Vagina (tissue), 2 donors: Measurements from ENCODE around the gene BTLA.

Experiments used
- POLR2A ChIP-seq, 2 donors: fragments of 450-650 bp; IDR thresholded peaks; one replicate each; pipeline ENCODE4 v1.6.1; 2017; ENCODE audit warnings: antibody characterized with exemption in 2 of 2, mild to moderate bottlenecking in 2 of 2, moderate library complexity in 2 of 2
- TF ChIP-seq, protein P1 (sequence below), 3 experiments: fragments of 450-650 bp in 2 of 3; fragments of 200-600 bp in 1 of 3; sonication (generic) in 1 of 3; IDR thresholded peaks; one replicate each; pipeline ENCODE4 v1.5.1; 2017 to 2019; ENCODE audit warnings: antibody characterized with exemption in 3 of 3, mild to moderate bottlenecking in 2 of 3, moderate library complexity in 2 of 3

- TF ChIP-seq, protein P1, sequence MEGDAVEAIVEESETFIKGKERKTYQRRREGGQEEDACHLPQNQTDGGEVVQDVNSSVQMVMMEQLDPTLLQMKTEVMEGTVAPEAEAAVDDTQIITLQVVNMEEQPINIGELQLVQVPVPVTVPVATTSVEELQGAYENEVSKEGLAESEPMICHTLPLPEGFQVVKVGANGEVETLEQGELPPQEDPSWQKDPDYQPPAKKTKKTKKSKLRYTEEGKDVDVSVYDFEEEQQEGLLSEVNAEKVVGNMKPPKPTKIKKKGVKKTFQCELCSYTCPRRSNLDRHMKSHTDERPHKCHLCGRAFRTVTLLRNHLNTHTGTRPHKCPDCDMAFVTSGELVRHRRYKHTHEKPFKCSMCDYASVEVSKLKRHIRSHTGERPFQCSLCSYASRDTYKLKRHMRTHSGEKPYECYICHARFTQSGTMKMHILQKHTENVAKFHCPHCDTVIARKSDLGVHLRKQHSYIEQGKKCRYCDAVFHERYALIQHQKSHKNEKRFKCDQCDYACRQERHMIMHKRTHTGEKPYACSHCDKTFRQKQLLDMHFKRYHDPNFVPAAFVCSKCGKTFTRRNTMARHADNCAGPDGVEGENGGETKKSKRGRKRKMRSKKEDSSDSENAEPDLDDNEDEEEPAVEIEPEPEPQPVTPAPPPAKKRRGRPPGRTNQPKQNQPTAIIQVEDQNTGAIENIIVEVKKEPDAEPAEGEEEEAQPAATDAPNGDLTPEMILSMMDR (IDR thresholded peaks at IDR 0.05) = peak; percentile 51 to 70 (median 66)
- no peak for TF ChIP-seq POLR2A (IDR thresholded peaks at IDR 0.05)
Measured at GRCh38 chr3:112519424-112520001, 20.2 kb upstream of the BTLA start.
